Measurements from ENCODE around the gene CENPX. TPM values are rescaled to one million over a fixed set of nuclear protein-coding genes. Genes with fewer than 3 reads are reported as not detected.
A peak's percentile ranks its signal among the peaks of the same experiment; 100 is the strongest.

CENPX gene
- total and polyA plus RNA-seq, 2 of the 13 experiments (the other 11 are each of a cell fraction or from before 2014, with no cell fraction given), result 92.7 to 170 TPM

DNA sequence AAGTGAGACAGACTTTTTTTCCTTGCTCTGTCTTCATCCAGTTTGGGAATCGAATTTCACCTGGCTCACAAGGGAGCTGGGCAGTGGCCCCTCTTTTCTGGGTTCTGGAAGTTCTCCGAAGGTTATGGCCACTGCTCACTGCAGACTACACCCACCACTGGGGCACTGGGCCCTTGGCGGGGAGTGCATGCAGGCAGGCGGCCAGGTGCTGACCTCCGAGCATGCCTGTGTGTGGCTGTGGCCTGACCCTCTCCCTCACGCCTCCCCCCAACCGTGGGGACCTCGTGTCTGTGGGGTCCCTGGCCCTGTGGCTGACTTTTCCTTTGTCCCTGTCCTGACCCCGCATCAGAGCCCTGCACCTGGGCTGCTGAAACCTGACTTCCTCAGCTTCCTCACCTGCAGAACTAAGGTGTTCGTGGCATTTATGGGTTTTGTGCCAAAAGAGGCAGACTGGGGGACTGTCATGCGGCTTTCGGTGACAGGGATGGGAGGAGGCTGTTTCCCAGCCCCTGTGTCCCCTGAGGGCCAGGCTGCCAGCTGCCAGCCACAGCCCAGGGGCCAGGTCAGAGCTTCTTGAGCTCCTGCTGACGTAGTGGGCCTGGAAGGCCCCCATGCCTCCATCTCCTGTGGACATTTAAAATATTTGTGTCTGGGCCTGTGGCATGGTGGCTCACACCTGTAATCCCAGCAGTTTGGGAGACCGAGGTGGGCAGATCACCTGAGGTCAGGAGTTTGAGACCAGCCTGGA, 23.8 kb downstream of the CENPX start (continued):
- TF ChIP-seq, protein P1, sequence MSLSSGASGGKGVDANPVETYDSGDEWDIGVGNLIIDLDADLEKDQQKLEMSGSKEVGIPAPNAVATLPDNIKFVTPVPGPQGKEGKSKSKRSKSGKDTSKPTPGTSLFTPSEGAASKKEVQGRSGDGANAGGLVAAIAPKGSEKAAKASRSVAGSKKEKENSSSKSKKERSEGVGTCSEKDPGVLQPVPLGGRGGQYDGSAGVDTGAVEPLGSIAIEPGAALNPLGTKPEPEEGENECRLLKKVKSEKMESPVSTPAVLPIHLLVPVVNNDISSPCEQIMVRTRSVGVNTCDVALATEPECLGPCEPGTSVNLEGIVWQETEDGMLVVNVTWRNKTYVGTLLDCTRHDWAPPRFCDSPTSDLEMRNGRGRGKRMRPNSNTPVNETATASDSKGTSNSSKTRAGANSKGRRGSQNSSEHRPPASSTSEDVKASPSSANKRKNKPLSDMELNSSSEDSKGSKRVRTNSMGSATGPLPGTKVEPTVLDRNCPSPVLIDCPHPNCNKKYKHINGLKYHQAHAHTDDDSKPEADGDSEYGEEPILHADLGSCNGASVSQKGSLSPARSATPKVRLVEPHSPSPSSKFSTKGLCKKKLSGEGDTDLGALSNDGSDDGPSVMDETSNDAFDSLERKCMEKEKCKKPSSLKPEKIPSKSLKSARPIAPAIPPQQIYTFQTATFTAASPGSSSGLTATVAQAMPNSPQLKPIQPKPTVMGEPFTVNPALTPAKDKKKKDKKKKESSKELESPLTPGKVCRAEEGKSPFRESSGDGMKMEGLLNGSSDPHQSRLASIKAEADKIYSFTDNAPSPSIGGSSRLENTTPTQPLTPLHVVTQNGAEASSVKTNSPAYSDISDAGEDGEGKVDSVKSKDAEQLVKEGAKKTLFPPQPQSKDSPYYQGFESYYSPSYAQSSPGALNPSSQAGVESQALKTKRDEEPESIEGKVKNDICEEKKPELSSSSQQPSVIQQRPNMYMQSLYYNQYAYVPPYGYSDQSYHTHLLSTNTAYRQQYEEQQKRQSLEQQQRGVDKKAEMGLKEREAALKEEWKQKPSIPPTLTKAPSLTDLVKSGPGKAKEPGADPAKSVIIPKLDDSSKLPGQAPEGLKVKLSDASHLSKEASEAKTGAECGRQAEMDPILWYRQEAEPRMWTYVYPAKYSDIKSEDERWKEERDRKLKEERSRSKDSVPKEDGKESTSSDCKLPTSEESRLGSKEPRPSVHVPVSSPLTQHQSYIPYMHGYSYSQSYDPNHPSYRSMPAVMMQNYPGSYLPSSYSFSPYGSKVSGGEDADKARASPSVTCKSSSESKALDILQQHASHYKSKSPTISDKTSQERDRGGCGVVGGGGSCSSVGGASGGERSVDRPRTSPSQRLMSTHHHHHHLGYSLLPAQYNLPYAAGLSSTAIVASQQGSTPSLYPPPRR (CRISPR knock-in tag; IDR thresholded peaks at IDR 0.05; ENCODE audit: borderline replicate concordance), result no peak
- TF ChIP-seq, protein P2, sequence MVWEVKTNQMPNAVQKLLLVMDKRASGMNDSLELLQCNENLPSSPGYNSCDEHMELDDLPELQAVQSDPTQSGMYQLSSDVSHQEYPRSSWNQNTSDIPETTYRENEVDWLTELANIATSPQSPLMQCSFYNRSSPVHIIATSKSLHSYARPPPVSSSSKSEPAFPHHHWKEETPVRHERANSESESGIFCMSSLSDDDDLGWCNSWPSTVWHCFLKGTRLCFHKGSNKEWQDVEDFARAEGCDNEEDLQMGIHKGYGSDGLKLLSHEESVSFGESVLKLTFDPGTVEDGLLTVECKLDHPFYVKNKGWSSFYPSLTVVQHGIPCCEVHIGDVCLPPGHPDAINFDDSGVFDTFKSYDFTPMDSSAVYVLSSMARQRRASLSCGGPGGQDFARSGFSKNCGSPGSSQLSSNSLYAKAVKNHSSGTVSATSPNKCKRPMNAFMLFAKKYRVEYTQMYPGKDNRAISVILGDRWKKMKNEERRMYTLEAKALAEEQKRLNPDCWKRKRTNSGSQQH (CRISPR knock-in tag; IDR thresholded peaks at IDR 0.05; ENCODE audit: low read depth), result peak; percentile 16; the same call in 1 of the 2 replicates
- TF ChIP-seq BRD4 (CRISPR knock-in tag; IDR thresholded peaks at IDR 0.05) (peak; percentile 40), ZNF879 (CRISPR knock-in tag; IDR thresholded peaks at IDR 0.05) (no peak), ZNF790 (CRISPR knock-in tag; IDR thresholded peaks at IDR 0.05; ENCODE audit: borderline replicate concordance) (no peak), REPIN1 (CRISPR knock-in tag; IDR thresholded peaks at IDR 0.05; ENCODE audit: borderline replicate concordance, low read depth) (no peak), ZNF878 (CRISPR knock-in tag; IDR thresholded peaks at IDR 0.05) (no peak), ZBTB42 (CRISPR knock-in tag; IDR thresholded peaks at IDR 0.05) (no peak), CENPT (CRISPR knock-in tag; IDR thresholded peaks at IDR 0.05; ENCODE audit: low read depth) (no peak)
- TF ChIP-seq, protein P3, sequence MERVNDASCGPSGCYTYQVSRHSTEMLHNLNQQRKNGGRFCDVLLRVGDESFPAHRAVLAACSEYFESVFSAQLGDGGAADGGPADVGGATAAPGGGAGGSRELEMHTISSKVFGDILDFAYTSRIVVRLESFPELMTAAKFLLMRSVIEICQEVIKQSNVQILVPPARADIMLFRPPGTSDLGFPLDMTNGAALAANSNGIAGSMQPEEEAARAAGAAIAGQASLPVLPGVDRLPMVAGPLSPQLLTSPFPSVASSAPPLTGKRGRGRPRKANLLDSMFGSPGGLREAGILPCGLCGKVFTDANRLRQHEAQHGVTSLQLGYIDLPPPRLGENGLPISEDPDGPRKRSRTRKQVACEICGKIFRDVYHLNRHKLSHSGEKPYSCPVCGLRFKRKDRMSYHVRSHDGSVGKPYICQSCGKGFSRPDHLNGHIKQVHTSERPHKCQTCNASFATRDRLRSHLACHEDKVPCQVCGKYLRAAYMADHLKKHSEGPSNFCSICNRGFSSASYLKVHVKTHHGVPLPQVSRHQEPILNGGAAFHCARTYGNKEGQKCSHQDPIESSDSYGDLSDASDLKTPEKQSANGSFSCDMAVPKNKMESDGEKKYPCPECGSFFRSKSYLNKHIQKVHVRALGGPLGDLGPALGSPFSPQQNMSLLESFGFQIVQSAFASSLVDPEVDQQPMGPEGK (CRISPR knock-in tag; IDR thresholded peaks at IDR 0.05), result 0 out of 2 replicates have a peak, but pooled peaks have one; percentile 10
- TF ChIP-seq, protein P4, sequence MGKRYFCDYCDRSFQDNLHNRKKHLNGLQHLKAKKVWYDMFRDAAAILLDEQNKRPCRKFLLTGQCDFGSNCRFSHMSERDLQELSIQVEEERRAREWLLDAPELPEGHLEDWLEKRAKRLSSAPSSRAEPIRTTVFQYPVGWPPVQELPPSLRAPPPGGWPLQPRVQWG (CRISPR knock-in tag; IDR thresholded peaks at IDR 0.05; ENCODE audit: borderline replicate concordance, low read depth), result no peak
- TF ChIP-seq, protein P5, sequence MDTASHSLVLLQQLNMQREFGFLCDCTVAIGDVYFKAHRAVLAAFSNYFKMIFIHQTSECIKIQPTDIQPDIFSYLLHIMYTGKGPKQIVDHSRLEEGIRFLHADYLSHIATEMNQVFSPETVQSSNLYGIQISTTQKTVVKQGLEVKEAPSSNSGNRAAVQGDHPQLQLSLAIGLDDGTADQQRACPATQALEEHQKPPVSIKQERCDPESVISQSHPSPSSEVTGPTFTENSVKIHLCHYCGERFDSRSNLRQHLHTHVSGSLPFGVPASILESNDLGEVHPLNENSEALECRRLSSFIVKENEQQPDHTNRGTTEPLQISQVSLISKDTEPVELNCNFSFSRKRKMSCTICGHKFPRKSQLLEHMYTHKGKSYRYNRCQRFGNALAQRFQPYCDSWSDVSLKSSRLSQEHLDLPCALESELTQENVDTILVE (CRISPR knock-in tag; IDR thresholded peaks at IDR 0.05), result no peak
- TF ChIP-seq, protein P6, sequence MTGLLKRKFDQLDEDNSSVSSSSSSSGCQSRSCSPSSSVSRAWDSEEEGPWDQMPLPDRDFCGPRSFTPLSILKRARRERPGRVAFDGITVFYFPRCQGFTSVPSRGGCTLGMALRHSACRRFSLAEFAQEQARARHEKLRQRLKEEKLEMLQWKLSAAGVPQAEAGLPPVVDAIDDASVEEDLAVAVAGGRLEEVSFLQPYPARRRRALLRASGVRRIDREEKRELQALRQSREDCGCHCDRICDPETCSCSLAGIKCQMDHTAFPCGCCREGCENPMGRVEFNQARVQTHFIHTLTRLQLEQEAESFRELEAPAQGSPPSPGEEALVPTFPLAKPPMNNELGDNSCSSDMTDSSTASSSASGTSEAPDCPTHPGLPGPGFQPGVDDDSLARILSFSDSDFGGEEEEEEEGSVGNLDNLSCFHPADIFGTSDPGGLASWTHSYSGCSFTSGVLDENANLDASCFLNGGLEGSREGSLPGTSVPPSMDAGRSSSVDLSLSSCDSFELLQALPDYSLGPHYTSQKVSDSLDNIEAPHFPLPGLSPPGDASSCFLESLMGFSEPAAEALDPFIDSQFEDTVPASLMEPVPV (CRISPR knock-in tag; IDR thresholded peaks at IDR 0.05), result 0 out of 2 replicates have a peak, but pooled peaks have one; percentile 32
- TF ChIP-seq, protein P7, sequence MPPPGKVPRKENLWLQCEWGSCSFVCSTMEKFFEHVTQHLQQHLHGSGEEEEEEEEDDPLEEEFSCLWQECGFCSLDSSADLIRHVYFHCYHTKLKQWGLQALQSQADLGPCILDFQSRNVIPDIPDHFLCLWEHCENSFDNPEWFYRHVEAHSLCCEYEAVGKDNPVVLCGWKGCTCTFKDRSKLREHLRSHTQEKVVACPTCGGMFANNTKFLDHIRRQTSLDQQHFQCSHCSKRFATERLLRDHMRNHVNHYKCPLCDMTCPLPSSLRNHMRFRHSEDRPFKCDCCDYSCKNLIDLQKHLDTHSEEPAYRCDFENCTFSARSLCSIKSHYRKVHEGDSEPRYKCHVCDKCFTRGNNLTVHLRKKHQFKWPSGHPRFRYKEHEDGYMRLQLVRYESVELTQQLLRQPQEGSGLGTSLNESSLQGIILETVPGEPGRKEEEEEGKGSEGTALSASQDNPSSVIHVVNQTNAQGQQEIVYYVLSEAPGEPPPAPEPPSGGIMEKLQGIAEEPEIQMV (CRISPR knock-in tag; IDR thresholded peaks at IDR 0.05; ENCODE audit: low read depth), result 0 out of 2 replicates have a peak, but pooled peaks have one; percentile 43

Measured in HepG2 (cell line).